ENCODE results near the gene INHBA. TPM values are rescaled to one million over a fixed set of nuclear protein-coding genes. Genes with fewer than 3 reads are reported as not detected.

The INHBA gene
- total RNA-seq, 2 experiments from 2014 or later: not detected

GRCh38 chr7:41706228-41706930 lies 3.5 kb upstream of the INHBA start:
- no peak for DNase-seq
- Mint-ChIP-seq H3K27me3 (peaks cover 39% of the 10 kb centered on the region), H3K4me3 (no peak overlapping the region), H3K4me1 (peaks cover 14% of the 10 kb centered on the region), H3K27ac (no peak overlapping the region), H3K36me3 (ENCODE audit: low read depth) (no peaks in the 10 kb centered on the region), H3K9me3 (no peaks in the 10 kb centered on the region)
- CTCF ChIA-PET: interaction anchor here (1.6 to 3.0 kb wide), 2 partner anchors 11 to 176 kb away, joined by 5 to 13 read pairs; no protein-coding TSS in a partner anchor
- POLR2A ChIA-PET: no interaction called here

- peak; percentile 65 for DNase-seq
- peaks cover 14% of the 10 kb centered on the region for H3K4me1 Mint-ChIP-seq
- H3K27ac Mint-ChIP-seq: no peak overlapping the region
- ChIA-PET CTCF (interaction anchor here (0.6 to 3.0 kb wide), 8 partner anchors 9 to 702 kb away, joined by 3 to 13 read pairs (median 4); no protein-coding TSS in a partner anchor), POLR2A (no interaction called here)
- no peaks in the 10 kb centered on the region for H3K9me3 Mint-ChIP-seq
- peaks cover 48% of the 10 kb centered on the region for H3K27me3 Mint-ChIP-seq
- H3K36me3 Mint-ChIP-seq (ENCODE audit: low read depth): no peaks in the 10 kb centered on the region
- H3K4me3 Mint-ChIP-seq: peak overlapping the region; percentile 70
Measured at GRCh38 chr7:41705109-41705901, 2.4 kb upstream of the INHBA start.

GRCh38 chr7:41701068-41701941 lies 1.6 kb downstream of the INHBA start:
- CTCF ChIA-PET: no interaction called here

GRCh38 chr7:41700044-41700471 lies 2.8 kb downstream of the INHBA start:
- Mint-ChIP-seq H3K4me3 (no peak overlapping the region), H3K36me3 (ENCODE audit: low read depth) (no peaks in the 10 kb centered on the region), H3K27me3 (peaks cover 56% of the 10 kb centered on the region), H3K27ac (no peak overlapping the region), H3K9me3 (no peaks in the 10 kb centered on the region), H3K4me1 (peaks cover 4% of the 10 kb centered on the region)
- CTCF ChIA-PET: no interaction called here
- POLR2A ChIA-PET: no interaction called here
- no peak for DNase-seq

More at GRCh38 chr7:41701068-41701941, 1.6 kb downstream of the INHBA start:
- Mint-ChIP-seq H3K4me3 (no peak overlapping the region), H3K36me3 (ENCODE audit: low read depth) (no peaks in the 10 kb centered on the region), H3K27ac (no peak overlapping the region), H3K9me3 (no peaks in the 10 kb centered on the region), H3K4me1 (peaks cover 14% of the 10 kb centered on the region), H3K27me3 (peaks cover 62% of the 10 kb centered on the region)
- no peak for DNase-seq
- POLR2A ChIA-PET: no interaction called here

- H3K4me3 Mint-ChIP-seq: no peak overlapping the region
- no peaks in the 10 kb centered on the region for H3K36me3 Mint-ChIP-seq (ENCODE audit: low read depth)
- H3K27me3 Mint-ChIP-seq: peaks cover 55% of the 10 kb centered on the region
- ChIA-PET CTCF (no interaction called here), POLR2A (no interaction called here)
- H3K9me3 Mint-ChIP-seq: no peaks in the 10 kb centered on the region
- H3K4me1 Mint-ChIP-seq: peaks cover 2% of the 10 kb centered on the region
- DNase-seq: no peak
- H3K27ac Mint-ChIP-seq: no peak overlapping the region
Measured at GRCh38 chr7:41699516-41699915, 3.4 kb downstream of the INHBA start.

GRCh38 chr7:41698726-41699125 lies 4.2 kb downstream of the INHBA start:
- H3K36me3 Mint-ChIP-seq (ENCODE audit: low read depth): no peaks in the 10 kb centered on the region
- H3K4me3 Mint-ChIP-seq: no peak overlapping the region
- POLR2A ChIA-PET: no interaction called here
- H3K27me3 Mint-ChIP-seq: peaks cover 49% of the 10 kb centered on the region
- H3K27ac Mint-ChIP-seq: no peak overlapping the region
- DNase-seq: no peak
- CTCF ChIA-PET: no interaction called here
- H3K9me3 Mint-ChIP-seq: no peaks in the 10 kb centered on the region
- H3K4me1 Mint-ChIP-seq: no peaks in the 10 kb centered on the region

GRCh38 chr7:41698114-41698513 lies 4.8 kb downstream of the INHBA start:
- CTCF ChIA-PET: no interaction called here
- Mint-ChIP-seq H3K27ac (no peak overlapping the region), H3K27me3 (peaks cover 46% of the 10 kb centered on the region), H3K9me3 (no peaks in the 10 kb centered on the region), H3K4me3 (no peak overlapping the region), H3K36me3 (ENCODE audit: low read depth) (no peaks in the 10 kb centered on the region), H3K4me1 (no peaks in the 10 kb centered on the region)
- POLR2A ChIA-PET: no interaction called here
- no peak for DNase-seq

GRCh38 chr7:41696323-41696916 lies 6.5 kb downstream of the INHBA start:
- Mint-ChIP-seq H3K27me3 (peaks cover 31% of the 10 kb centered on the region), H3K27ac (no peak overlapping the region), H3K36me3 (ENCODE audit: low read depth) (no peaks in the 10 kb centered on the region), H3K9me3 (no peaks in the 10 kb centered on the region), H3K4me3 (no peak overlapping the region), H3K4me1 (no peaks in the 10 kb centered on the region)
- CTCF ChIA-PET: interaction anchor here (1.1 to 3.6 kb wide), 2 partner anchors 9 to 220 kb away, joined by 3 to 13 read pairs; no protein-coding TSS in a partner anchor
- POLR2A ChIA-PET: no interaction called here
- DNase-seq: no peak

- no peaks in the 10 kb centered on the region for H3K4me1 Mint-ChIP-seq
- no peaks in the 10 kb centered on the region for H3K36me3 Mint-ChIP-seq (ENCODE audit: low read depth)
- no peak overlapping the region for H3K27ac Mint-ChIP-seq
- no peak for DNase-seq
- peaks cover 25% of the 10 kb centered on the region for H3K27me3 Mint-ChIP-seq
- ChIA-PET CTCF (interaction anchor here (3.6 kb wide), 1 partner anchor 10 kb away, joined by 13 read pairs; no protein-coding TSS in a partner anchor), POLR2A (no interaction called here)
- no peak overlapping the region for H3K4me3 Mint-ChIP-seq
- no peaks in the 10 kb centered on the region for H3K9me3 Mint-ChIP-seq
Measured at GRCh38 chr7:41695661-41696322, 7.1 kb downstream of the INHBA start.

- POLR2A ChIA-PET: no interaction called here
- H3K36me3 Mint-ChIP-seq (ENCODE audit: low read depth): no peaks in the 10 kb centered on the region
- DNase-seq: no peak
- no peak overlapping the region for H3K4me3 Mint-ChIP-seq
- H3K27ac Mint-ChIP-seq: no peak overlapping the region
- no peaks in the 10 kb centered on the region for H3K4me1 Mint-ChIP-seq
- CTCF ChIA-PET: interaction anchor here (3.6 kb wide), 1 partner anchor 11 kb away, joined by 13 read pairs; no protein-coding TSS in a partner anchor
- no peaks in the 10 kb centered on the region for H3K9me3 Mint-ChIP-seq
- H3K27me3 Mint-ChIP-seq: peaks cover 14% of the 10 kb centered on the region
Measured at GRCh38 chr7:41694495-41694894, 8.4 kb downstream of the INHBA start.

- H3K4me3 Mint-ChIP-seq: no peak overlapping the region
- ChIA-PET CTCF (interaction anchor here (3.6 kb wide), 1 partner anchor 12 kb away, joined by 13 read pairs; no protein-coding TSS in a partner anchor), POLR2A (no interaction called here)
- DNase-seq: no peak
- no peak overlapping the region for H3K27ac Mint-ChIP-seq
- peaks cover 11% of the 10 kb centered on the region for H3K27me3 Mint-ChIP-seq
- no peaks in the 10 kb centered on the region for H3K4me1 Mint-ChIP-seq
- H3K36me3 Mint-ChIP-seq (ENCODE audit: low read depth): no peaks in the 10 kb centered on the region
- H3K9me3 Mint-ChIP-seq: no peaks in the 10 kb centered on the region
Measured at GRCh38 chr7:41693150-41693997, 9.5 kb downstream of the INHBA start.
